Lung microvascular endothelial cell (primary cell): ENCODE results near the gene CCL2. TPM values are rescaled to one million over a fixed set of nuclear protein-coding genes. Genes with fewer than 3 reads are reported as not detected.

Experiments
- total RNA-seq: library from RNA; depleted of rRNA; stranded (reverse); fragments of >200 nt; gene quantifications from 2 replicates; pipeline ENCODE4 v1.2.1, GENCODE V29; 2014

CCL2 gene
- total RNA-seq, 1 donor from 2014 or later: 137 TPM

Other genes with a start within 250 kb of the CCL2 start
- not detected in 2 replicates for gene CCL7, start 14.9 kb downstream of the CCL2 start, total RNA-seq
- gene CCL11, start 30.5 kb downstream of the CCL2 start, total RNA-seq: not detected in 2 replicates
- not detected in 2 replicates for gene CCL8, start 64.2 kb downstream of the CCL2 start, total RNA-seq
- gene CCL13, start 101.2 kb downstream of the CCL2 start, total RNA-seq: not detected in 2 replicates
- not detected in 2 replicates for gene CCL1, start 107.9 kb downstream of the CCL2 start, total RNA-seq